Mesothelial cell of epicardium (in vitro differentiated cells): ENCODE results near the gene GOLGA6L7. TPM values are rescaled to one million over a fixed set of nuclear protein-coding genes. Genes with fewer than 3 reads are reported as not detected.
"Not testable (repeated sequence)": the region's sequence is repeated elsewhere in the genome, so short reads cannot be mapped to it uniquely, and the experiment has no call there.

Source experiments
- DNase-seq, 2 experiments: peaks; one replicate each; pipeline ENCODE4 v3.0.0; 2021; ENCODE audit warnings: low spot score in 2 of 2; ENCODE audit not compliant: unreplicated experiment in 2 of 2
- H3K27ac Mint-ChIP-seq: 2 replicates; pipeline ENCODE4 v1.8.0; 2021; ENCODE audit warnings: mixed read lengths
- H3K27me3 Mint-ChIP-seq: 2 replicates; pipeline ENCODE4 v1.8.0; 2021; ENCODE audit warnings: low read depth, mixed read lengths
- H3K36me3 Mint-ChIP-seq: 2 replicates; pipeline ENCODE4 v1.8.0; 2021; ENCODE audit warnings: mixed read lengths
- H3K4me1 Mint-ChIP-seq: 2 replicates; pipeline ENCODE4 v1.8.0; 2021; ENCODE audit warnings: mixed read lengths
- H3K4me3 Mint-ChIP-seq: 2 replicates; pipeline ENCODE4 v1.8.0; 2021; ENCODE audit warnings: mild to moderate bottlenecking, moderate library complexity, mixed read lengths
- H3K9me3 Mint-ChIP-seq: 2 replicates; pipeline ENCODE4 v1.8.0; 2021; ENCODE audit warnings: mixed read lengths
- total RNA-seq: library from RNA; stranded (reverse); gene quantifications from 3 replicates; pipeline ENCODE4 v1.2.1, GENCODE V29; 2021
- TF ChIP-seq, protein P1 (sequence below): fragments of 200-600 bp; sonication (generic); IDR thresholded peaks from one replicate; pipeline ENCODE4 v1.5.0; 2021; ENCODE audit warnings: antibody characterized with exemption; ENCODE audit not compliant: unreplicated experiment

GOLGA6L7 gene
- total RNA-seq, 1 donor from 2014 or later = not detected

DNA sequence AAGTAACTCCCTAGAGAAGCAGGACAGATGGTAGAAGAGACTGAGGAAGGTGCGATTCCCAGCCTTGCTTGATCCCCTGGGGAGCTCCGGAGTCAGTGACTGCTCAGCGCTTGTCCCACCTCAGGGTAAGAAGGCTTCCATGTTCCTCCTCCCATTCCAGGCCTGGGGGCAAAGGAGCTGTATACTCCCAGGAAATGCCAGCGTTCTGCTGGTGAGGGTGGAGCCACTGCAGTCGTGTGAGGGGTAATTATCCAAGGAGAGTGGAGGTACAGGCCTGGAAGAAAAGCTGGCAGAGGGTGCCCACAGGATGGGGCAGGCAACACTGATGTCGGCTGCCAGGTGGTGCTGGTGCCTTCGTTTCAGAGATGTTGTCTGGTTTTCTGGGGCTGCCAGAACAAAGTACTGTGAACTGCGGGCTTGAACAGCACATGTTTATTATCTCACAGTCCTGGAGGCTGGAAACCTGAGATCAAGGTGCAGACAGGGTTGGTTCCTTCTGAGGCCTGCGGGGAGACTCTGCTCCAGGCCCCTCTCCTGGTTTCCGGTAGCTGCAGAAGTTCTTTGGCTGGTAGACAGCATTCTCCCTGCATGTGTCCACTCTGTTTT, 25.2 kb upstream of the GOLGA6L7 start:
- DNase-seq = no peak
- H3K9me3 Mint-ChIP-seq = peaks cover 12% of the 10 kb centered on the region
- TF ChIP-seq, protein P1, sequence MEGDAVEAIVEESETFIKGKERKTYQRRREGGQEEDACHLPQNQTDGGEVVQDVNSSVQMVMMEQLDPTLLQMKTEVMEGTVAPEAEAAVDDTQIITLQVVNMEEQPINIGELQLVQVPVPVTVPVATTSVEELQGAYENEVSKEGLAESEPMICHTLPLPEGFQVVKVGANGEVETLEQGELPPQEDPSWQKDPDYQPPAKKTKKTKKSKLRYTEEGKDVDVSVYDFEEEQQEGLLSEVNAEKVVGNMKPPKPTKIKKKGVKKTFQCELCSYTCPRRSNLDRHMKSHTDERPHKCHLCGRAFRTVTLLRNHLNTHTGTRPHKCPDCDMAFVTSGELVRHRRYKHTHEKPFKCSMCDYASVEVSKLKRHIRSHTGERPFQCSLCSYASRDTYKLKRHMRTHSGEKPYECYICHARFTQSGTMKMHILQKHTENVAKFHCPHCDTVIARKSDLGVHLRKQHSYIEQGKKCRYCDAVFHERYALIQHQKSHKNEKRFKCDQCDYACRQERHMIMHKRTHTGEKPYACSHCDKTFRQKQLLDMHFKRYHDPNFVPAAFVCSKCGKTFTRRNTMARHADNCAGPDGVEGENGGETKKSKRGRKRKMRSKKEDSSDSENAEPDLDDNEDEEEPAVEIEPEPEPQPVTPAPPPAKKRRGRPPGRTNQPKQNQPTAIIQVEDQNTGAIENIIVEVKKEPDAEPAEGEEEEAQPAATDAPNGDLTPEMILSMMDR = no peak
- no peaks in the 10 kb centered on the region for H3K27me3 Mint-ChIP-seq
- H3K4me3 Mint-ChIP-seq = no peak overlapping the region
- H3K36me3 Mint-ChIP-seq = no peaks in the 10 kb centered on the region
- H3K4me1 Mint-ChIP-seq = no peaks in the 10 kb centered on the region
- H3K27ac Mint-ChIP-seq = no peak overlapping the region

- H3K4me1 Mint-ChIP-seq = no peaks in the 10 kb centered on the region
- H3K9me3 Mint-ChIP-seq = peaks cover 16% of the 10 kb centered on the region
- DNase-seq = no peak
- TF ChIP-seq, protein P1 = no peak
- no peaks in the 10 kb centered on the region for H3K36me3 Mint-ChIP-seq
- H3K27me3 Mint-ChIP-seq = no peaks in the 10 kb centered on the region
- no peak overlapping the region for H3K4me3 Mint-ChIP-seq
- no peak overlapping the region for H3K27ac Mint-ChIP-seq
These were observed 24.6 kb upstream of the GOLGA6L7 start for GRCh38 chr15:28873006-28873405.

GRCh38 chr15:28871168-28871567, 22.7 kb upstream of the GOLGA6L7 start:
- H3K4me1 Mint-ChIP-seq = no peaks in the 10 kb centered on the region
- H3K9me3 Mint-ChIP-seq = peaks cover 18% of the 10 kb centered on the region
- DNase-seq = no peak
- TF ChIP-seq, protein P1 = no peak
- no peaks in the 10 kb centered on the region for H3K36me3 Mint-ChIP-seq
- H3K4me3 Mint-ChIP-seq = no peak overlapping the region
- no peak overlapping the region for H3K27ac Mint-ChIP-seq
- H3K27me3 Mint-ChIP-seq = no peaks in the 10 kb centered on the region

GRCh38 chr15:28868744-28869345, 20.4 kb upstream of the GOLGA6L7 start:
- Mint-ChIP-seq H3K27ac (no peak overlapping the region), H3K27me3 (no peaks in the 10 kb centered on the region), H3K4me1 (no peaks in the 10 kb centered on the region), H3K9me3 (peaks cover 18% of the 10 kb centered on the region), H3K4me3 (no peak overlapping the region), H3K36me3 (no peaks in the 10 kb centered on the region)
- TF ChIP-seq, protein P1 = no peak
- DNase-seq = no peak

GRCh38 chr15:28861589-28862293, 13.3 kb upstream of the GOLGA6L7 start:
- H3K4me3 Mint-ChIP-seq, H3K9me3 Mint-ChIP-seq, DNase-seq, H3K27ac Mint-ChIP-seq, H3K4me1 Mint-ChIP-seq, H3K27me3 Mint-ChIP-seq, H3K36me3 Mint-ChIP-seq: not testable (repeated sequence)

DNA sequence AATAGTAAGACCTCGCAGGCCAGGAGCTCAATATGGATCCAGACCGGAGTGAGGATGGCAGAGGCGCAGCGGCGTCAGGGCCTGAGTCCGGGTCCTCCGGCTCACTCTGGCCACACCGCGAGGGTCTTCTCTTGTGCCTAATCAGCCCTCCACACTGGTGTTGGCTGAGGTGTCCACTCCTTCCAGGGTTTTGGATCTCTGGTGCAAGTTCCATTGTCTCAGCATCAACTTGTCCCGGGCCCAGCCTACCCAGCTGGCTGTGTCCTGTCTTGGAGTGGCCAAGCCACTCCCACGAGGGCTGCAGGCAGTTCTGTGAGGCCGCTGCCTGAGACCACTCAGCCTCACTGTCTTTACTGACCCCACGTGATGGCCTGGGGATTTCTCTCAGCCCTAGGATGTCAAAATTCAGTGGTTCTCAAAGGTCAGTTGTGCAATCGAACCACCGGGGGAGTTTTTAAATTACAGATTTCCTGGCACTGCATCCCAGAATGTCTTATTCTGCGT, 12.6 kb upstream of the GOLGA6L7 start:
- H3K4me3 Mint-ChIP-seq = no peak overlapping the region
- no peaks in the 10 kb centered on the region for H3K36me3 Mint-ChIP-seq
- no peak for DNase-seq
- TF ChIP-seq, protein P1 = no peak
- H3K9me3 Mint-ChIP-seq = no peaks in the 10 kb centered on the region
- no peak overlapping the region for H3K27ac Mint-ChIP-seq
- no peaks in the 10 kb centered on the region for H3K27me3 Mint-ChIP-seq
- no peaks in the 10 kb centered on the region for H3K4me1 Mint-ChIP-seq

DNA sequence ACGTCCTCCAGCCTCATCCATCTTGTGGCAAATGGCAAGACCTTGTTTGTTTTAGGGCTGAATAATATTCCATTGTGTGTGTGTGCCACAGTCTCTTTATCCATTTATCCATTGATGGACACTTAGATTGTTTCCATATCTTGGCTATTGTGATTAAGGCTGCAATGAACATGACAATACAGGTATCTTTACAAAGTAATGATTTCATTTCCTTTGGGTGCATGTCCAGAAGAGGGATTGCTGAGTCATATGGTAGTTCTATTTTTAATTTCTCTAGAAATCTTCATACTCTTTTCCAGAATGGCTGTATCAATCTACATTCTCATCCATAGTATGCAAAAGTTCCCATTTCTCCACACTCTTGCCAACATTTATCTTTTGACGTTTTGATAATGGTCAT, 6.1 kb upstream of the GOLGA6L7 start:
- not testable (repeated sequence) for H3K9me3 Mint-ChIP-seq, H3K4me1 Mint-ChIP-seq, H3K36me3 Mint-ChIP-seq, H3K4me3 Mint-ChIP-seq, H3K27ac Mint-ChIP-seq, DNase-seq, H3K27me3 Mint-ChIP-seq

GRCh38 chr15:28853654-28854053, 5.2 kb upstream of the GOLGA6L7 start:
- not testable (repeated sequence) for H3K36me3 Mint-ChIP-seq, DNase-seq, H3K9me3 Mint-ChIP-seq, H3K4me3 Mint-ChIP-seq, H3K27ac Mint-ChIP-seq, H3K27me3 Mint-ChIP-seq, H3K4me1 Mint-ChIP-seq

DNA sequence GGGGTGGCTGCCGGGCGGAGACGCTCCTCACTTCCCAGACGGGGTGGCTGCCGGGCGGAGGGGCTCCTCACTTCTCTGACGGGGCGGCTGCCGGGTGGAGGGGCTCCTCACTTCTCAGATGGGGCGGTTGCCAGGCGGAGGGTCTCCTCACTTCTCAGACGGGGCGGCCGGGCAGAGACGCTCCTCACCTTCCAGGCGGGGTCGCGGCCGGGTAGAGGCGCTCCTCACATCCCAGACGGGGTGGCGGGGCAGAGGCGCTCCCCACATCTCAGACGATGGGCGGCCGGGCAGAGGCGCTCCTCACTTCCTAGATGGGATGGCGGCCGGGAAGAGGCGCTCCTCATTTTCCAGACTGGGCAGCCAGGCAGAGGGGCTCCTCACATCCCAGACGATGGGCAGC, 1.3 kb upstream of the GOLGA6L7 start:
- not testable (repeated sequence) for H3K27ac Mint-ChIP-seq, H3K4me3 Mint-ChIP-seq, H3K9me3 Mint-ChIP-seq, H3K36me3 Mint-ChIP-seq, H3K27me3 Mint-ChIP-seq, H3K4me1 Mint-ChIP-seq, DNase-seq
